ENCODE measurements around the gene LNX1.

Gene LNX1

DNA sequence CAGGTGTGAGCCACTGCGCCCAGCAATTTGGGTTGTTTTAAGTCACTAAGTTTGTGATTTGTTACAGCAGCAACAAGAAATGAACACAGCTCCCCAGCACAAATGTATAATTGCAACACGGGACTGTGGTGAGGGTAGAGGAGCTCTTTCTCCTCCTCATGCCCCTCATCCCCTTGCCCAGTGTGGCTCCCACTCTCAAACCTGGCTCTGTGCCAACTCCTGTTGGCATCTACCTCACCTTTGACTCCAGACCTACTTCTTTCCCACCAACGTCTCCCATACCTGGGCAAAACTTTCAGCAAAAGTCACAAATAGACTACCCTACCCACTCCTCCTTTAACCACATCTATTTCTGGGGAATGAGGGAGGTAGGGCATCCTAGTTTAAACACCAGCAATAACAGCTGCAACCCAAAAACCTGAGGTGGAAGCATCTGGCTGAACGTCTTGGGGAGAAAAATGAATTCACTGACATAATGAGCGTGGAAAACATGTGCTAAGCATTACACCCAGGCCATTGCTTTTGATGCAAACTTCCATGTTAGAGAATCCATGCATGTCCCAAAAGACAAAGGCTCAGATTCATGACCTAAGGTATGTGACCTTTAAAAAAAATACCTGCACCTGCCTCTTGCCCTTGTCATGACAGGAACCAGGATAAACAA, 19.2 kb downstream of the LNX1 start:
- DNase-seq (ENCODE audit: low read depth) = no peak

GRCh38 chr4:53563824-53564223, 27.5 kb downstream of the LNX1 start:
- DNase-seq (ENCODE audit: low read depth) = no peak

- DNase-seq (ENCODE audit: low read depth) = no peak
Observed at GRCh38 chr4:53562409-53562808, 28.9 kb downstream of the LNX1 start.

- no peak for DNase-seq (ENCODE audit: low read depth)
Observed at GRCh38 chr4:53559021-53559620, 32.2 kb downstream of the LNX1 start.

DNA sequence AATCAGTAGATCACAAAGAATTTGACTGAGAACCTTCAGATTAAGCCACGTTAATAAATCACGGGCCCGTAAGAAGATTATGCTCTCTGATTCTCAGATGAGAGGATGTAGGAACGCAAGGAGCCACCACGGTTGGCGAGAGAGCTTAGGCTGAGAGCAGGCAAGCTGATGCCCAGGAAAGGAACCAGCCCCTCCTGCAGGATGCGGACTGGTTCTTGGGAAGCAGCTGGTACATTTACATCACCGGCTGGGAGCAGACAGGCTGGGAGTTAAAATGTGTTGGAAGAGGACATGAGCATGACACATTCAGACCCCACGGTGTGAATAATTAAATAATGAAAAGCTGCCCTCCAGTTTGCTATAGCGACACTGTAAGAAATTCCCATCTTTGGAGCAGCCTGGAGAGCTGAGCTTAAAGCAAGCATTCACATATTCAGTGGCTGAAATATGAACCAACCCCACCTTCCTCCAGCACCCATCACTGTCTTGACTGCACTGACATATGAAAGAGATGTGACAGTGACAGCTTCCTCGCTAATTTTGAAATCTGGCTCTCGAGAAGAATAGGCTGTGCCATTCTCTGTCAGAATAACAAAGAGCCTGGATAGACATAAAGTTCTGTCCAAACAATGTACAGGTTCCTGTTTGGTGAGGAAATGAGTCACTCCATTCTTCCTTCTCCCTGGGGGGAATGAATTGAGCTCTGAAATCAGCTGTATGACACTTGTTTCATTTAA, 33.1 kb downstream of the LNX1 start:
- DNase-seq (ENCODE audit: low read depth) = no peak

DNA sequence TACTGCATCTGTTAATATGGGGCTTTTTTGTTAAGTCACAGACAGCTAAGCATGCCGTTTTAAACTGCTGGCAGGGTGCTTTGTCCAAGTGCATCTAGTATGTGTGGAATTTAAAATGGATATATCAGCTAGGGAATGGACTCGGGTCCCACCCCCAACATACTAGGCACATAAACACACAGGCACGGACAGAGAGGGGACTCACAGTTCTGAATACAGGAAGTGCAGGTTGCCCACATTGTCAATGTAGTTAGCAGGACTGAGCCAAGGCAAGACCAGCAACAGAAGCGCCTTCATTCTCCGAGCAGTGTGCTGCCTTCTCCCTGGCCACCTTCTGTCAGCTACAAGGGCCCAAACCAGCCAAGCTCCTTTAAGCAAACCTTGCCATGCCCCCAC, 33.6 kb downstream of the LNX1 start:
- no peak for DNase-seq (ENCODE audit: low read depth)

- no peak for DNase-seq (ENCODE audit: low read depth)
Observed at GRCh38 chr4:53556651-53557050, 34.6 kb downstream of the LNX1 start.

GRCh38 chr4:53553486-53554210, 37.6 kb downstream of the LNX1 start:
- no peak for DNase-seq (ENCODE audit: low read depth)

DNA sequence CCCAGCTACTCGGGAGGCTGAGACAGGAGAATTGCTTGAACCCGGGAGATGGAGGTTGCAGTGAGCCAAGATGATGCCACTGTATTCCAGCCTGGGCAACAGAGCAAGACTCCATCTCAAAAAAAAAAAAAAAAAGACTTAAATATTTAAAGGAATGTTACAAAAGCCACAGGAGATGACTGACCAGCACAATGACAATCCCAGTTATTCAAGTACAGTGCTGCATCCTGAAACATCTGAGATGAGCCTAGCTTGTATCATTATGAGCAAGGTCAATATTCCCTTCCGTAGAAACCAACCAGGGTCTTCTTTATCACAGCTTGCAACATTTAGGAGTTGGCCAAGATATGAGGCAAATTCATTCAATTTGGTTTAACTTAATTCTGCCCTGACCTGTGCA, 38.6 kb downstream of the LNX1 start:
- no peak for DNase-seq (ENCODE audit: low read depth)

GRCh38 chr4:53551958-53552357, 39.3 kb downstream of the LNX1 start:
- DNase-seq (ENCODE audit: low read depth) = no peak

DNA sequence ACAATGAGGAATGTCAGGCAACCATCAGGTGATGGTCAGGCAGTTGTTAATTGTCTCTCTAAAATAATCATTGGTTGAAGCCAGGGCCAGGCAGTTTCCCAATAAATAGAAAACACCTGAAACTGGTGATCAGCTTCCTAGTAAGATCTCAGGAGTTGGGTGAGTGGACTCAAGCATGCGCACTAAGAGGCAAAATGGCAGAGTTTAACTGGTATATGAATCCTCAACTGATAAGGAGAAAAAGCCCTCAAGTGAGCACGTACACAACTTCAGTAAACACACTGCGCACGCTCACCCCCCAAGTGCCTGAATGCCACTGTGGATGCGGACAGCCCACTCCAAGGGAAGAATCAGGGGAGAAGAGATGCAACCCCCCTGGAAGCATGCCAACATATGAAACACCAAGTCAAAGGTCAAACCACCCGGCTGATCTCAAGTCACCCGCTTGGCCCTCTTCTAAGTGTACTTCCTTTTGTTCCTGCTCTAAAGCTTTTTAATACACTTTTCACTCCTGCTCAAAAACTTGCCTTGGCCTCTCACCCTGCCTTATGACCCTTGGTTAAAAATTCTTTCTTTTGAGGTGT, 39.9 kb downstream of the LNX1 start:
- DNase-seq (ENCODE audit: low read depth) = no peak

GRCh38 chr4:53548662-53549061, 42.6 kb downstream of the LNX1 start:
- DNase-seq (ENCODE audit: low read depth) = no peak

DNA sequence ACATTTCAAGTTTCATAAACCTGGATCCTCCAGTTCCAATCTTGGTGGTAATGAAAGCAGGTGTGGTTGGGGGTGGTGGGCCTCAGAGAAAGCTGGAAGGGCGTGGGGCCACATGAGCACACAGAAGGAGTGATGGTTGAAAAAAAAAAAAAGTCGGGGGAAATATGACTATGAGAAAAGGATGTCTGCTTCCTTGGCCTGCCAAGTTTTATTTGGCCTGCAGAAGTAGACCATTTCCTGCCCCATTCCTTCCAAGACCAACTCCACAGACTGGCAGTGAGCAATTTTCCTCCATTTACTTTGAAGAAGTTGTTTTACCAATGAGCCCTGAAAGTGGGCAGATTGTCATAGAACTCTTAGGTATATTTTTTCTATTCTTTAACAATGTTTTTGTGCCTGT, 43.3 kb downstream of the LNX1 start:
- no peak for DNase-seq (ENCODE audit: low read depth)

DNA sequence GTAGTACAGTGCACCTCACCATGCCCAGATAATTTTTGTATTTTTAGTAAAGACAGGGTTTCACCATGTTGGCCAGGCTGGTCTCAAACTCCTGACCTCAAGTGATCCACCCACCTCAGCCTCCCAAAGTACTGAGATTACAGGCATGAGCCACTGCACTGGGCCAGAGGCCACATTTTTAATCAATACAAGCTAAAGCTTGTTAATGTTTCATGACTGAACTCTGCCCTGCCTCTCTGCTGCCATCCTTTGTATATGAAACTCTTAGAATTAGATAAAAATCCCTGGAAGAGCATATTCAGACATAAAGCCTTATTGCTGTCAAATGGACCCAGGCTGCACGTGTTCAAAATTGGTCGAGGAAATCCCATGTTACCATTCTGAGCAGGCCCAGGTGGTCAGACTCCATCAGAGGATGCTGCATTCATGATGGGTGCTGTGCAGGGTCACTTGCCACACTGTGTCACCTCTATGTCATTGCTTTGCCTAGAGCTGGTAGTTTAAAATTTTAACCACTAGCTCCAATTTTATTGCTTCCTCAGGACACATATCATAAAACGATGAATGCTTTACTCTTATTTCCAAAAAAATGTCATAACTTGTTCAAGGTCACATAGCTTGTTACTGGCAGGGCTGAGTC, 45.2 kb downstream of the LNX1 start:
- DNase-seq (ENCODE audit: low read depth) = no peak

DNA sequence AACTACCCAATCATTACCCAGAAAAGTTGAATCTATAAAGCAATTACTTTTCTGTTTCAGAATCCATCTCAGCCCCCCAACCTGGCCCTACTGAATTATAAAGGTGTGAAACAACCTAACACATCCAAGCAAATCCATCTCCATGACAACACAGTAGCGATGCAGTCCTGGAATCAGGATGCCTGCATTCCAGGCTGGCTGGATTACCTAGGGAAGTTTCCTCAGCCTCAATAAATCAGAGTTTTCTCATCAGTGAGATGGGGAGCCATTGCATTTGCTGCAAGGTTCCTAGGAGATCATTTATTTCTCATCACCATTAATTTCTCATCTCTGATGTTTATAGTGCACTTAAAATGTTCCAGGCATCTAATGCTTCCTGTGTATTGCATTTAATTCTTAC, 46.0 kb downstream of the LNX1 start:
- DNase-seq (ENCODE audit: low read depth) = no peak

DNA sequence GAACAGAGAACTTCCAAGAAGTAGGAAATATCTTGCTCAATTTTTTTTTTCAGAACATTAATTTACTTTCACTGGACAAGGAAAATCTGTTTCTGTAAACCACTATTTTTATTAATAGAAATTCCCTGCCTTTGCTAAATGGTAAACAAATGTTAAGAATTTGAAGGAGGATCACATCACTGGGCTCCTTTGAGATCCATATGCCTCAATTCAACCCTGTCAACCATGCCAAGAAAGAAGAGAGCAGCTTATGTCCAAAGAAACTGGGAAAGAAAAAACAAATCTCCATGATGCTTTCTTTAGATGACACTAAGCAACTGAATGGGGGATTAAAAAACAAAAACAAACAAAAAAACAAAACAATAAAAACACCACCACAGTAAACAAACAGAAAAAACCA, 47.7 kb downstream of the LNX1 start:
- DNase-seq (ENCODE audit: low read depth) = no peak

DNA sequence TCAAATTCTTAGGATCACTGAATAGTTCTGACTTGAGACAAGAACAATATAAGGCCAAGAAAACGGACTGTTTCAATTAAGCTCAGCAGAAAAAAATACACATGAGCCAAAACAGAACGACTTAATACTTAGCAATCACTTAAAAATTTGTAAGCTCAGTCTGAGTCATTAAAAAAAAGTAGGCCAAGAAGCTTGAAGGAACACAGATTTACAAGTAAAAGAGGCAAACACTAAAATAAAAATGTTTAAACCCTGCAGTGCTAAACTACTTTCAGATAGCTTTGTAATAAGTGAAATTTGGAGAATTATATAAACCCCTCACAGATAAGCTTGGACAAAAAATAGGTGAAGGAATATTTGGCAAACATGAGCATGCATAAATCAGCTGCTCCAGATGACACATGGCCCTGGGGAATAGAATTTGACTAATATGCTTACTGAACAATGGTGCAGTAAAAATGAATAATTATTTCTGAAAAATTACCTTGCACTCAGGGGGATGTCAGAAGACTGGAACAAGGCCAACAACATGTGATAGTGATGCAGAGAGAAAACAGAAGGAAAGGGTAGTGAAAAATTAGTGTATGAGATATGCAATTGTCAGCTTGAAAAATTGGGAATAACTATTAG, 49.6 kb downstream of the LNX1 start:
- DNase-seq (ENCODE audit: low read depth) = no peak

- DNase-seq (ENCODE audit: low read depth) = no peak
Observed at GRCh38 chr4:53538756-53539155, 52.5 kb downstream of the LNX1 start.

DNA sequence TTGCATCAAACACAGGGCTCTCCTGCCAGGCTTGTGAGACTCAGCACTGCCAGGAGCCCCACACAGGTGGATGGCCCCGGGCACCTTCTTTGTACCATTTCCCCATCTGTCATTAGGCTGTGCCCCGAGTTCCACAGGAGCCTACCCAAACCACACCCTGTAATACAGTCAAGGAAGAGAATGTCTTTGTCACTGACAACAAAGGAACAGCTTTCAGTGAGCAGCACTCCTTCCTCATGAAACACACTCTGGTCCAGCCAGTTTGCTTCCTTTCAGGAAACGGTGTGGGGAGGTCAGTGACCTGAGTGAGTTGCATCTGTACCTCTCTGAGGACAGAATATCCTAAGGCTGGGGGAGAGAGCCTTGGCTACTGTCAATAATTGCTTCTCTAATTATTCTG, 53.7 kb downstream of the LNX1 start:
- no peak for DNase-seq (ENCODE audit: low read depth)

DNA sequence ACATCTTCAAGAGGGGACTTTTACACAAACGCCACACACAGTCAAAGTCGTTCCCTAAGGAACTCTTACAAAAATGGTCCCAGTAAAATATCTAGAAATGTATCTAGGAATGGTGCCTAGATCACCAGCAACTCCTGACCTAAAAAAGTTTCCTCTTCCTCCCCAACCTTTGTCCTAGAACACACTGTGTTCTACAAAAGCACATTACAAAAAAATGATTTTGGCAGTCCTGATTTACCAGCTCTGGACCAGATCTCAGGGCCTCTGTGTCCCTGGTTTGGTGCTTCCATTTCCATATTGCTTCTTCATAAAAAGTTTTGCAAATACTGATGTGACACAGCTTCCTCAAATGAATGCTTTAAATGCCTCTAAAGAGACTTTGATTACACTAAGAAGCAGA, 55.0 kb downstream of the LNX1 start:
- DNase-seq (ENCODE audit: low read depth) = no peak

- DNase-seq (ENCODE audit: low read depth) = no peak
Observed at GRCh38 chr4:53535567-53535966, 55.7 kb downstream of the LNX1 start.

GRCh38 chr4:53534684-53535083, 56.6 kb downstream of the LNX1 start:
- no peak for DNase-seq (ENCODE audit: low read depth)

Data from stimulated activated CD8-positive, alpha-beta memory T cell treated with anti-CD3 and anti-CD28 coated beads, Interleukin-15, amount 100 ng/mL, for 24 hours (primary cell).